ENCODE results near the gene PLPPR1.

The PLPPR1 gene

GRCh38 chr9:101050650-101051049 is 22.1 kb downstream of the PLPPR1 start:
- H3K27ac ChIP-seq: no peak overlapping the region
- TF ChIP-seq CTCF (conservative IDR thresholded peaks at IDR 0.05): no peak

- H3K27ac ChIP-seq: no peak overlapping the region
- no peak for TF ChIP-seq CTCF (conservative IDR thresholded peaks at IDR 0.05)
Measured at GRCh38 chr9:101054657-101055056, 26.1 kb downstream of the PLPPR1 start.

GRCh38 chr9:101055516-101055915 is 27.0 kb downstream of the PLPPR1 start:
- H3K27ac ChIP-seq: no peak overlapping the region
- no peak for TF ChIP-seq CTCF (conservative IDR thresholded peaks at IDR 0.05)

- H3K27ac ChIP-seq: no peak overlapping the region
- no peak for TF ChIP-seq CTCF (conservative IDR thresholded peaks at IDR 0.05)
Measured at GRCh38 chr9:101062686-101063085, 34.2 kb downstream of the PLPPR1 start.

- no peak for TF ChIP-seq CTCF (conservative IDR thresholded peaks at IDR 0.05)
- no peak overlapping the region for H3K27ac ChIP-seq
Measured at GRCh38 chr9:101063192-101063591, 34.7 kb downstream of the PLPPR1 start.

- H3K27ac ChIP-seq: no peak overlapping the region
- TF ChIP-seq CTCF (conservative IDR thresholded peaks at IDR 0.05): no peak
Measured at GRCh38 chr9:101064206-101064605, 35.7 kb downstream of the PLPPR1 start.

GRCh38 chr9:101065930-101066329 is 37.4 kb downstream of the PLPPR1 start:
- no peak overlapping the region for H3K27ac ChIP-seq
- no peak for TF ChIP-seq CTCF (conservative IDR thresholded peaks at IDR 0.05)

GRCh38 chr9:101068696-101069095 is 40.2 kb downstream of the PLPPR1 start:
- TF ChIP-seq CTCF (conservative IDR thresholded peaks at IDR 0.05): no peak
- H3K27ac ChIP-seq: no peak overlapping the region

Measured in VCaP (cell line).